NCI-H1092 treated with DMSO at 0.1 percent for 48 hours (cell line): ENCODE measurements around the gene DYNC1I1.

Source experiments
- DNase-seq: peaks from one replicate; lab custom pipeline; 2025; lab: John Stamatoyannopoulos, UW

The DYNC1I1 gene

GRCh38 chr7:96023387-96023786, 251.0 kb downstream of the DYNC1I1 start:
- DNase-seq = no peak

GRCh38 chr7:96026010-96026409, 253.7 kb downstream of the DYNC1I1 start:
- no peak for DNase-seq

- no peak for DNase-seq
These were observed 254.3 kb downstream of the DYNC1I1 start for GRCh38 chr7:96026611-96027010.

DNA sequence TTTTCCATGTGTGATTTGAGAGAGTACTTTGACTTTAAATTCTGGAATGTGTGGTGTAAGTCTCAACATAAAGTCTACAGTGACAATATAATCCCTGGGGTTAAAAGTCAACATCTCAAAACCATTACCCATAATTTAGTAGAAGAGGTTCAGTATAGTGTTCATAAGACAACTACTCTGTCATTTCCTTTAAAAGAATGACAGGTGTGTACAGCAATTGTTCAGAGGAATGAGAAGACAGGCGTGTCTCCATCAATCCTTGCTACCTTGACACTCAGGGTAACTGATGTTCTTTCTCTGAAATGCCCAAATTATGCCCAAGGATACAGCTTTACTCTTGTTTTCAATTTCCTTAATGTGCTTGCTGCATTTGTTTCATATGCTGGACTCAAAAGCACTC, 256.4 kb downstream of the DYNC1I1 start:
- DNase-seq = no peak

DNA sequence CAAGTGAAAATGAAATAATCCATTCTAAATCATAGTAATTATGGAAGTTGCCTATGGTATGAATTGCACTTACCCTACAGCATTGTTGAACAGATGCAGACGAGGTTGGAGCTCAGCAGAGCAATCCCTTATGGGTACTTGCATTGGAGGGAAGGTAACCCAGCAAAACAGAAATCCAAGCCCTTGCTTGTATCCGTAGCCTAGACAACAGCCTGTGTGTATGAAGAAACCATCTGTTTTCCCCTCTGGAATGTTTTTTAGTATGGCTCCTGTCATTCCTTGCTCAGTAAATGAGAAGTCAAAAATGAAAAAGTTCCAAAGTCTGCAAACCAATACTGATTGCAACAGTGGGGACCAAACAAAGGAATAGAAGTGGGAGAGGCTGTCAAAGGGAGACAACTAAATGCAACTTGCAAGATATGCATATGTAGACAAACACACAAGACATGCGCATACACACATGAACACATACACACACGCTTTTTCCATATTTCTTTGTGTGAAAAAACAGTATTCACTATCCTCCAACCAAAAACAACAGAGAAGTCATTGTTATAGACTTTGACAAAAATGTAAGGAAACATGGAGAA, 260.8 kb downstream of the DYNC1I1 start:
- no peak for DNase-seq

GRCh38 chr7:96034940-96035727, 262.8 kb downstream of the DYNC1I1 start:
- DNase-seq = peak; percentile 95

DNA sequence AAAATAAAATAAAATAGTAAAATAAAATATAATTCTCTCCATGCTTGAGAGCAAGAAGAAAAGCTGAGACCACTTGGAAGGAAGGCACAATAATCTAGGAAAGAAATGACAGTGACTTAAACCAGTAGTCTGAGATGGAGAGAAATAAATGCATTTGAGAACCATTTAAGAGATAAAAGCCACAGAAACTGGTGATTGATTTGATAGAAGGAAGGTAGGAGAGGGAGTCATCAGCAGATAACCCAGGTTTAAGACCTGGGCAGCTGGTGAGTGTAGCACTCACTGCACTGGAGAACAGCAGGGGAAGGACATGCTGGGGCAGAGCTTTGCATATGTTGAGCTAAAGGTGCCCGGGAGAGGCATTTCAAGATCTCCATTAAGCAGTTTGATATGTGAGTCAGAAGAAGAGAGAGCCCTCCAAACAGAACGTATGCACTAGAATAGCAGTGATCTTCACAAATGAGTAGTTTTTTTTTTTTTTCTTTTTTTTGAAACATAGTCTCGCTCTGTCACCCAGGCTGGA, 268.0 kb downstream of the DYNC1I1 start:
- DNase-seq = no peak

- no peak for DNase-seq
These were observed 268.8 kb downstream of the DYNC1I1 start for GRCh38 chr7:96041171-96041570.

- DNase-seq = no peak
These were observed 272.8 kb downstream of the DYNC1I1 start for GRCh38 chr7:96045181-96045580.

GRCh38 chr7:96045919-96046318, 273.6 kb downstream of the DYNC1I1 start:
- peak; percentile 95 for DNase-seq

GRCh38 chr7:96052289-96052688, 279.9 kb downstream of the DYNC1I1 start:
- no peak for DNase-seq

- peak; percentile 14 for DNase-seq
These were observed 280.6 kb downstream of the DYNC1I1 start for GRCh38 chr7:96052860-96053470.

GRCh38 chr7:96055717-96056116, 283.4 kb downstream of the DYNC1I1 start:
- no peak for DNase-seq

GRCh38 chr7:96059075-96059474, 286.7 kb downstream of the DYNC1I1 start:
- DNase-seq = peak; percentile 92

DNA sequence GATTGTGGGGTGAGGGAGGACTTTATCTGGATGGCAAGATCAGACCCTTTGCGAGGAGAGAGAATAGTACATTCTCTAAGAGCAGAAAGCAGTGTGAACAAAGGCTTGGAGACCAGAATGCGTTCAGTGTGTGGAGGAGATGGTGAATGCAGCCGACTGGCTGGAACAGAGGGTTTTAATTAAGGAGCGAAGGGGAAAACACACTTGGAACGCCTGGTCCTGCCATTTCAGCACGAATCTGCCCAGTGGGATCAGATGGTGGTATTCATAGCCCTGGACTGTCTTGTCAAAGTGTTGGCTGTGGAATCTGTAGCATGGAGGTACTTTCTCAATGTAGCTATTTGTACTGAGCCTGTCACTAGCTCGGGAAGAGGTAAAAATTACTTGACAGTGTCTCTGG, 288.7 kb downstream of the DYNC1I1 start:
- DNase-seq = no peak

DNA sequence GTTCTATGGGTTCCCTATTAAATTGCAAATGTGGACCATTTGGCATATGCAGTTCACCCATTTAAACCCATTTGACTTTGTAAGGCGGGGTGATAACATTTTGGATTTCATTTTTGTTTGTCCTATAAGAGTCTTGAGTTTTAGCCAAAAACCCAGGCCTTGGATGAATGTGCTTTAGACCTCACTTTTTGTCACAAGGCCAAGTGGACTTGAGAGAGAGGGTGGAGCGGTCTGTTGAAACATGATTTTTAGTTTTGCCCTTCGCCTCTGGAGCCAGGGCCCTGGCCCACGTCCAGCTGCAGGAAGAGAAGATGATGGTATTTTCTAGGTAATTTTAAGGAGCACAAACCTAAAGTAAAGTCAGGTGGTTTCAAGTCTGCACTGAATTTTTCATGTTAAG, 289.5 kb downstream of the DYNC1I1 start:
- peak; percentile 85 for DNase-seq

DNA sequence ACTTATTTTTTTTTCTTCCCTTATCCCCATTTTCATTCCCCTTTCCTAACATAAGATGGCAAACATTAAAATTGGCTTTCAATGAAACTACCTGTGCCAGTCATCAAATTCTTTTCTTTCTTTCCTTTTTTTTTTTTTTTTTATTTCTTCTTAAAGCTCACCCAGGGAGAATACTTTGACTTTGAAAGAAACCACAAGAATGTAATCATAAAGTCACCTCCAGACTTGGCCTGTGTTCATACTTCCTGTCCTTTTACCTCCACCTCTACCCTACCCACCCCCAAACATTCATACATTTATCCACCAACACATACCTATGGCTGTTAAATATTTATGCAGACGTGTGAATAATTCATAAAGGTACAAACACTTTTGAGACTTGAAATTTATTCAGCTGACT, 295.0 kb downstream of the DYNC1I1 start:
- DNase-seq = no peak

DNA sequence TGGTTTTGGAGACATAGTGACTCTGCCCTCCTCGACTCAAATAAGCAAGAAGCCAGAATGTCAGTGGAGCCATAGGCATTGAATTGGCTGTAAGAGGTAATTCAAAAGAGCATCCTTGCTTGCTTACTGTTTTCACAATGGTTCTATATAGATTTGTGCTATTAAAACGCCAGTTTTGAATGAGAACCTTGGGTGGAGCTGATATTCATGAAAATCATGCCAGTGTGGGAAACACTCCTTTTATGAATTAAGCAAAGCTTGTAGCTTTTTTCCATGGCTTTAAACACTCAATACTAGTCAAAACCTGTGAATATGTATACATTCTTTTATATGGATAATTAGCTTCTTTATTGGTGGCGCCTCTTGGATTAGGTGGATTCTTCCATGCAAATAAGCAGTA, 297.0 kb downstream of the DYNC1I1 start:
- no peak for DNase-seq

- DNase-seq = no peak
These were observed 302.5 kb downstream of the DYNC1I1 start for GRCh38 chr7:96074871-96075270.

DNA sequence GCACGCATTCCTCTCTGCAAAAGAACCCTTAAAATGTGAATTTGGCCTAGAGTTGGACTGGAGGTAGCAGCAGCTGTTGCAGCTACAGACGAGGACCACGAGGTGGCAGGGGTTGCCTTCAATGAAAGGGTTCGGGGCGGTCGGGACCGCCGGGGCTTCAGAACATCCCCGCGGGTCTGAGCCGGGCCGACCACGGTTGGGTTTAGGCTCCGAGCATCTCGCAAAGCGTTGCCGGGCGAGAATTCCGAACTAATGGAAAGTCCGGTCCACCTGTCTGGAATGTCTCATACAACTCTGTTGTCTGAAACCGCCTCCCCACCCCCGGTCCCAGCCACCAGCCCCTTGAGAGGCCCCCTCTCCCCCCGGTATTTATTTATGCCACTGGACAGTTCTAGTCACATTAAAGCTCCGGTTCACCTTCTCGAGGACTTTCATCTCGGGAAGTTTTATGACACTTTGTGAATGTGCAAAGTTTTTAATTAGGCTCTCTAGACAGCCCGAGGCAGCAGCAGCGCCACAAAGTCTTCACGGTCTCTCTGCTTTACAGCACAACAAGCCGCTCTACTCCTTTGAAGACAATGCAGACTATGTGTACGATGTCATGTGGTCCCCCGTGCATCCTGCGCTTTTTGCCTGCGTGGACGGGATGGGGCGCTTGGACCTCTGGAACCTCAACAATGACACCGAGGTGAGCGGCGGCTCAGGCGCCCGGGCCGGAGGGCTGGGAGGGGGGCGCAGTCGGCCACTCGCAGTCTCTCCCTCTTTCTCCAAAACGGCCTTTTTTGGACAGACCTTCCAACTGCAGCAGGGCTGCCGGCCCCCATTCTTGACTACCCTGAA, 303.4 kb downstream of the DYNC1I1 start:
- DNase-seq = peak; percentile 83

DNA sequence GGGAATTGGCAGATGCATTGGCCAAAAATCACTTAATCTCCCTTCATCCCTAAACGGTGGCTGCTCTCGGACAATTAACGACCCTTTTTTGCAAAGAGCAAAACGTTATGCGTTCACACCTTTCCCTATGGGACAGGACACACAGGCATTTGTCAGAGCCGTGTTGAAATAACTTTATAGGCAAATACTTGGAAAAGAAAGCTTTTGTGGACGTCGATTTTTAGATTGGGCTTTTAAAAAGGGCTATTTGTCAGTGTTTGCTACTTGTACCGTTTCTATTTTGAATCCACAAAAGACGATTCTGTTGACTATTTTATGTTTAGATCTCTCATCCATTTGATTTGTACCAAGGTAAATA, 304.0 kb downstream of the DYNC1I1 start:
- peak; percentile 46 for DNase-seq

GRCh38 chr7:96080027-96080426, 307.7 kb downstream of the DYNC1I1 start:
- DNase-seq = no peak
